ENCODE data around the gene CLC.

DNA sequence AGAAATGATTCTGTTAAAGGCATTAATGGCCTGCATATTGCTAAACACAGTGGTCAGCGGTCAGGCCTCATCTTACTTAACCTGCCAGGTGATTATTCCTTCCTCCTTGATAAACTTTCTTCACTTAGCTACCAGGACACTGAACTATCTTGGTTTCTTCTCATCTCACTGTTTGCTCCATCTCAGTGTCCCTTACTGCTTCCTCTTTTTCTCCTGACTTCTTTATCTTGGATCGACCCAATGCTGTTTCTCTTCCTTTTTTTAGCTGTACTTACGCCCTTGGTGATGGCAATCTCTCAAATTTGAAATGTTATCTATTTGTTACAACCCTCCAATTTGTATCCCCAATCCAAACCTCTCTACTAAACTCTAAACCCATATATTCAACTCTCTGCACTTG, 7.8 kb upstream of the CLC start:
- TF ChIP-seq, protein P1, sequence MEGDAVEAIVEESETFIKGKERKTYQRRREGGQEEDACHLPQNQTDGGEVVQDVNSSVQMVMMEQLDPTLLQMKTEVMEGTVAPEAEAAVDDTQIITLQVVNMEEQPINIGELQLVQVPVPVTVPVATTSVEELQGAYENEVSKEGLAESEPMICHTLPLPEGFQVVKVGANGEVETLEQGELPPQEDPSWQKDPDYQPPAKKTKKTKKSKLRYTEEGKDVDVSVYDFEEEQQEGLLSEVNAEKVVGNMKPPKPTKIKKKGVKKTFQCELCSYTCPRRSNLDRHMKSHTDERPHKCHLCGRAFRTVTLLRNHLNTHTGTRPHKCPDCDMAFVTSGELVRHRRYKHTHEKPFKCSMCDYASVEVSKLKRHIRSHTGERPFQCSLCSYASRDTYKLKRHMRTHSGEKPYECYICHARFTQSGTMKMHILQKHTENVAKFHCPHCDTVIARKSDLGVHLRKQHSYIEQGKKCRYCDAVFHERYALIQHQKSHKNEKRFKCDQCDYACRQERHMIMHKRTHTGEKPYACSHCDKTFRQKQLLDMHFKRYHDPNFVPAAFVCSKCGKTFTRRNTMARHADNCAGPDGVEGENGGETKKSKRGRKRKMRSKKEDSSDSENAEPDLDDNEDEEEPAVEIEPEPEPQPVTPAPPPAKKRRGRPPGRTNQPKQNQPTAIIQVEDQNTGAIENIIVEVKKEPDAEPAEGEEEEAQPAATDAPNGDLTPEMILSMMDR (IDR thresholded peaks at IDR 0.05): no peak
- no peak for TF ChIP-seq POLR2A (IDR thresholded peaks at IDR 0.05)
